Lower leg skin (tissue), 4 donors: Measurements from ENCODE around the gene BTBD16. TPM values are rescaled to one million over a fixed set of nuclear protein-coding genes. Genes with fewer than 3 reads are reported as not detected.

ENCODE experiments used
- DNase-seq, 2 donors: peaks; one replicate each; pipeline ENCODE4 v3.0.0-alpha.2; 2019; ENCODE audit warnings: low spot score in 2 of 2
- H3K4me3 ChIP-seq: fragments of 200-600 bp; sonication (generic); 2 replicates; pipeline ENCODE4 v1.5.1; 2017; ENCODE audit warnings: mild to moderate bottlenecking, low read depth; ENCODE audit not compliant: poor library complexity, severe bottlenecking
- CTCF ChIP-seq, 3 donors: fragments of 450-650 bp; IDR thresholded peaks; one replicate each; pipeline ENCODE4 v1.5.1; 2016; ENCODE audit warnings: antibody characterized with exemption in 3 of 3, mild to moderate bottlenecking in 3 of 3, moderate library complexity in 2 of 3
- POLR2A ChIP-seq, 2 donors: fragments of 450-650 bp; IDR thresholded peaks; one replicate each; pipeline ENCODE4 v1.6.1; 2016 to 2017; ENCODE audit warnings: antibody characterized with exemption in 2 of 2, mild to moderate bottlenecking in 1 of 2, moderate library complexity in 1 of 2
- WGBS, 2 donors: methylation state at CpG; one replicate each; pipeline ENCODE4 v1.1.5; 2018; 5-methylcytosine and 5-hydroxymethylcytosine counted together
- intact Hi-C: fragments of 100-400 bp; cut with DNase I; formaldehyde crosslinking; loops from one replicate; pipeline ENCODE4 v1.15.0; 2023; ENCODE audit warnings: low total_unique reads
- total RNA-seq, 4 donors: library from RNA; depleted of rRNA; stranded (reverse); fragments of >200 nt; gene quantifications; one replicate each; pipeline ENCODE4 v1.1.0, GENCODE V29; 2016

BTBD16 gene
- total RNA-seq, 4 donors from 2014 or later = 2.7 to 16.4 (median 9.0) TPM

GRCh38 chr10:122293156-122293960 is 22.3 kb downstream of the BTBD16 start:
- TF ChIP-seq CTCF (IDR thresholded peaks at IDR 0.05) (no peak), POLR2A (IDR thresholded peaks at IDR 0.05) (no peak)
- WGBS, 2 donors = 74 to 77% methylated on average over 10 of the region's 10 CpGs
- H3K4me3 ChIP-seq = no peak overlapping the region
- no peak for DNase-seq
- intact Hi-C loops = no loop called here

GRCh38 chr10:122293961-122294380 is 22.9 kb downstream of the BTBD16 start:
- DNase-seq = peak; percentile 86 to 91
- WGBS, 2 donors = 33 to 63% methylated on average over 4 of the region's 4 CpGs
- intact Hi-C loops = no loop called here
- TF ChIP-seq POLR2A (IDR thresholded peaks at IDR 0.05) = no peak
- no peak for TF ChIP-seq CTCF (IDR thresholded peaks at IDR 0.05)
- no peak overlapping the region for H3K4me3 ChIP-seq

- intact Hi-C loops = loop anchor here (5.0 kb wide), 1 partner anchor 143 kb away; no protein-coding TSS in a partner anchor
- no peak for TF ChIP-seq POLR2A (IDR thresholded peaks at IDR 0.05)
- no peak for TF ChIP-seq CTCF (IDR thresholded peaks at IDR 0.05)
- H3K4me3 ChIP-seq = no peak overlapping the region
- no peak for DNase-seq
- 62 to 72% methylated on average over 12 of the region's 12 CpGs for WGBS, 2 donors
Observed at GRCh38 chr10:122294511-122295450, 23.7 kb downstream of the BTBD16 start.

- intact Hi-C loops = loop anchor here (5.0 kb wide), 1 partner anchor 142 kb away; no protein-coding TSS in a partner anchor
- 74 to 79% methylated on average over 4 of the region's 4 CpGs for WGBS, 2 donors
- peak in 1 of 2 donors; percentile 19 for DNase-seq
- TF ChIP-seq POLR2A (IDR thresholded peaks at IDR 0.05) (no peak), CTCF (IDR thresholded peaks at IDR 0.05) (no peak)
- H3K4me3 ChIP-seq = no peak overlapping the region
Observed at GRCh38 chr10:122295451-122295809, 24.3 kb downstream of the BTBD16 start.

GRCh38 chr10:122296363-122297120 is 25.4 kb downstream of the BTBD16 start:
- TF ChIP-seq CTCF (IDR thresholded peaks at IDR 0.05) (no peak), POLR2A (IDR thresholded peaks at IDR 0.05) (no peak)
- intact Hi-C loops = loop anchor here (5.0 kb wide), 1 partner anchor 141 kb away; no protein-coding TSS in a partner anchor
- peak in 1 of 2 donors; percentile 4 for DNase-seq
- no peak overlapping the region for H3K4me3 ChIP-seq
- WGBS, 2 donors = 78 to 79% methylated on average over 8 of the region's 8 CpGs
